Peyer's patch (tissue), 4 donors: ENCODE measurements around the gene MEFV. TPM values are rescaled to one million over a fixed set of nuclear protein-coding genes. Genes with fewer than 3 reads are reported as not detected.
"Not testable (repeated sequence)": the region's sequence is repeated elsewhere in the genome, so short reads cannot be mapped to it uniquely, and the experiment has no call there.

Experiments used
- DNase-seq, 3 donors: peaks; one replicate each; pipeline ENCODE4 v3.0.0-alpha.2; 2017 to 2019
- H3K27ac ChIP-seq, 4 donors: fragments of 200-600 bp; sonication (generic); one replicate each; pipeline ENCODE4 v1.5.1; 2016 to 2019
- H3K27me3 ChIP-seq, 2 donors: fragments of 200-600 bp; sonication (generic); one replicate each; pipeline ENCODE4 v1.5.1; 2019
- H3K36me3 ChIP-seq, 3 donors: fragments of 200-600 bp; sonication (generic); one replicate each; pipeline ENCODE4 v1.5.1; 2016 to 2019
- H3K4me1 ChIP-seq, 4 donors: fragments of 200-600 bp; sonication (generic); one replicate each; pipeline ENCODE4 v1.5.1; 2016 to 2019
- H3K4me3 ChIP-seq, 4 donors: fragments of 200-600 bp; sonication (generic); 1 replicate in 3 of 4; 2 replicates in 1 of 4; pipeline ENCODE4 v1.5.1; 2016 to 2019; ENCODE audit warnings: mild to moderate bottlenecking in 1 of 4
- H3K9me3 ChIP-seq, 4 donors: fragments of 200-600 bp; sonication (generic); one replicate each; pipeline ENCODE4 v1.5.1; 2016 to 2019; ENCODE audit warnings: mild to moderate bottlenecking in 1 of 4
- CTCF ChIP-seq, 6 experiments: fragments of 450-650 bp in 4 of 6; fragments of 200-600 bp in 2 of 6; sonication (generic) in 1 of 6; IDR thresholded peaks; one replicate each; pipeline ENCODE4 v1.5.1; 2017 to 2019; ENCODE audit warnings: antibody characterized with exemption in 6 of 6, mild to moderate bottlenecking in 3 of 6, moderate library complexity in 1 of 6
- POLR2A ChIP-seq, 2 donors: fragments of 450-650 bp; IDR thresholded peaks; one replicate each; pipeline ENCODE4 v1.5.1; 2017; ENCODE audit warnings: antibody characterized with exemption in 2 of 2, mild to moderate bottlenecking in 2 of 2, moderate library complexity in 2 of 2
- total RNA-seq, 4 donors: library from RNA; depleted of rRNA; stranded (reverse); fragments of >200 nt; gene quantifications; one replicate each; pipeline ENCODE4 v1.1.0, GENCODE V29; 2016

MEFV gene
- total RNA-seq, 4 donors from 2014 or later, result 1.2 to 6.6 (median 2.2) TPM

DNA sequence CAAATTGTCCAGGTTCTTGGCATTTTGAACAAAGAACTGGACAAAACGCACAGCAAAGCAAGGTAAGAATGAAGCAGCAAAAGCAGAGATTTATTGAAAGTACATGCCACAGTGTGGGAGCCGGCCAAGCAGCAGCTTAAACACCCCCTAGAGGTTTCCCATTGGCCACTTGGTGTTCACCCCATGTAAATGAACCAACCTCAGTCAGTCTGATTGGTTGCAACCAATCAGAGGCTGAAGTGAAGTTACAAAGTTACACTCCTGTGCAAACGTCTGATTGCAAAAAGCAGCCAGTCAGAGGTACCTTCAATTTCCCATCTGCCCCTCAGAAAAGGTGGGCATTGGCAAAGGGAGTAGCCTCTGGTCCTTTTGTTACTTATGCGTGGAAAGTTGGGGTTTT lies 18.1 kb upstream of the MEFV start:
- H3K27me3 ChIP-seq, result no peaks in the 10 kb centered on the region
- DNase-seq, result peak in 1 of 3 donors; percentile 7
- no peak overlapping the region for H3K27ac ChIP-seq
- H3K36me3 ChIP-seq, result no peaks in the 10 kb centered on the region
- TF ChIP-seq CTCF (IDR thresholded peaks at IDR 0.05) (no peak), POLR2A (IDR thresholded peaks at IDR 0.05) (no peak)
- no peak overlapping the region for H3K4me3 ChIP-seq
- no peaks in the 10 kb centered on the region for H3K4me1 ChIP-seq
- no peaks in the 10 kb centered on the region for H3K9me3 ChIP-seq

DNA sequence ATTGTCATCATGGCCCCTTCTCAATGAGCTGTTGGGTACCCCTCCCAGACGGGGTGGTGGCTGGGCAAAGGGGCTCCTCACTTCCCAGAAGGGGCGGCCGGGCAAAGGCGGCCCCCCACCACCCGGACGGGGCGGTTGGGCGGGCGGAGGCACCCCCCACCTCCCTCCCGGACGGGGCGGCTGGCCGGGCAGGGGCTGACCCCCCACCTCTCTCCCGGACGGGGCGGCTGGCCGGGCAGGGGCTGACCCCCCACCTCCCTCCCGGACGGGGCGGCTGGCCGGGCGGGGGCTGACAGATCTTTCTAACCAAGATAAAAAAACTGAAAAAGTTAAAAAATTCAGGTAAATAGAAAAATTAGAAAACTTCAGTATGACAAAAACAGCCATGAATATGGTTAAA lies 14.8 kb upstream of the MEFV start:
- not testable (repeated sequence) for H3K9me3 ChIP-seq, H3K27ac ChIP-seq, DNase-seq, H3K36me3 ChIP-seq, H3K4me3 ChIP-seq, H3K27me3 ChIP-seq, H3K4me1 ChIP-seq

DNA sequence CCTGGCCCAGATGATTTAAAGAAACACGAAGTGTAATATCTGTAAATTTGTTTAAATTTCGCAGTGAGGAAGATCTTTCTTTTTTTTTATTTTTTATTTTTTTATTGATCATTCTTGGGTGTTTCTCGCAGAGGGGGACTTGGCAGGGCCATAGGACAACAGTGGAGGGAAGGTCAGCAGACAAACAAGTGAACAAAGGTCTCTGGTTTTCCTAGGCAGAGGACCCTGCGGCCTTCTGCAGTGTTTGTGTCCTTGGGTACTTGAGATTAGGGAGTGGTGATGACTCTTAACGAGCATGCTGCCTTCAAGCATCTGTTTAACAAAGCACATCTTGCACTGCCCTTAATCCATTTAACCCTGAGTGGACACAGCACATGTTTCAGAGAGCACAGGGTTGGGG lies 14.3 kb upstream of the MEFV start:
- H3K36me3 ChIP-seq, H3K27ac ChIP-seq, H3K4me1 ChIP-seq, H3K4me3 ChIP-seq, H3K9me3 ChIP-seq, DNase-seq, H3K27me3 ChIP-seq: not testable (repeated sequence)

DNA sequence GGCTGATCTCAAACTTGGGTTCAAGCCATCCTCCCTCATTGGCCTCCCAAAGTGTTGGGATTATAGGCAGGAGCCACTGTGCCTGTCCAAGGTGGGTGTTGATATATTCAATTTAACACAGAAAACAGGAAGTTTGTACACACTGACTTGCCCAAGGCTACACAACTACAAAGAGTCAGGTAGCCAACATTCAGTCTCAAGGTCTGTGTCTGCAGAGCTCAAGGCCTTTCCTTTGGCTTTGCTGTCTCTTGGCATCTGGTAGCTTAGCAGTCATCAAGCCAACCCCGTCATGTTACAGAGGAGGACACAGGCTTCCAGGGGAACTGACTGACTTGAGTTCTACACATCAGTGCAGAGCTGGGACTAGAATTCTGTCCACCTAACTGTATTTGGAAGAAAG lies 11.9 kb upstream of the MEFV start:
- H3K4me3 ChIP-seq, result no peak overlapping the region
- H3K27ac ChIP-seq, result no peak overlapping the region
- DNase-seq, result no peak
- peaks cover 0 to 9% (median 0%) of the 10 kb centered on the region in 4 donors for H3K4me1 ChIP-seq
- H3K27me3 ChIP-seq, result no peaks in the 10 kb centered on the region
- no peaks in the 10 kb centered on the region for H3K36me3 ChIP-seq
- TF ChIP-seq POLR2A (IDR thresholded peaks at IDR 0.05), result no peak
- no peak for TF ChIP-seq CTCF (IDR thresholded peaks at IDR 0.05)
- H3K9me3 ChIP-seq, result no peaks in the 10 kb centered on the region

DNA sequence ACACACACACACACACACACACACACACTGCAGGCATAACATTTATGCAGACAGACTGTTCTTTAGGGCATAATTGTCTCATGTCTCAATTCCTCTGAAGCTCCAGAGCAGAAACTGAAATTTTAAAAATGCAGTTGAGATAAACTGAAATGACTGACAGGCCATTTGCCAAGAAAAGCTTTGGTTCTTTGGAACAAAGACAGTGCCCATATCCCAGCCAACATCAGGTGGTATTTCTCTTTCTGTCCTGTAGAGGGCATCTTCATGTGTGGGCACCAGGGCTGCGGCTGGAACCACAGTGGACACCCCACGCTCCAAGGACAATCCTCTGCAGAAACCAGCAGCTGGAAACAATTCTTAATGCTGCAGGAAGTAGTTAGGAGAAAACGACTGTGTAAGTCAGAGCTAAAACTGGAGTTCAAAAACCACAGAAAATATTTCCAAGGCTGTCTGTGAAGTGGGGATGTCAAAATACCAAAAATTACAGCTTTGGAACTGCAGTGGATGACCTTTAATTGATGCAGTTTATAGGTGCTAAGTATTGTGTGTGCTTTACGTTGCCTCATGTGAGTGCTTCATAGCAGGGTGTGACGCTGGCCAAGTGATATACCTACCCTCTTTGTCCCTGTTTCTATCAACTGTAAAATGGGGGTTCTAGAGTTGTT lies 10.6 kb upstream of the MEFV start:
- Histone ChIP-seq H3K4me1 (peaks cover 0 to 9% (median 0%) of the 10 kb centered on the region in 4 donors), H3K27me3 (no peaks in the 10 kb centered on the region), H3K27ac (no peak overlapping the region), H3K9me3 (no peaks in the 10 kb centered on the region), H3K4me3 (no peak overlapping the region), H3K36me3 (no peaks in the 10 kb centered on the region)
- TF ChIP-seq CTCF (IDR thresholded peaks at IDR 0.05) (peak in 5 of 6 experiments; percentile 19 to 34 (median 30)), POLR2A (IDR thresholded peaks at IDR 0.05) (no peak)
- DNase-seq, result no peak

- no peaks in the 10 kb centered on the region for H3K27me3 ChIP-seq
- H3K9me3 ChIP-seq, result no peaks in the 10 kb centered on the region
- peak overlapping the region; percentile 93 to 99 (median 98) for H3K27ac ChIP-seq
- H3K36me3 ChIP-seq, result no peaks in the 10 kb centered on the region
- peak; percentile 94 to 98 (median 95) for DNase-seq
- H3K4me1 ChIP-seq, result peaks cover 0 to 9% (median 0%) of the 10 kb centered on the region in 4 donors
- H3K4me3 ChIP-seq, result peak overlapping the region; percentile 61 to 85 (median 70)
- TF ChIP-seq CTCF (IDR thresholded peaks at IDR 0.05), result peak in 4 of 6 experiments; percentile 17 to 49 (median 40)
- peak; percentile 72 to 76 for TF ChIP-seq POLR2A (IDR thresholded peaks at IDR 0.05)
Measured at GRCh38 chr16:3264137-3265036, 8.0 kb upstream of the MEFV start.
